Liver (tissue), 9 donors: ENCODE data around the gene NYAP1. TPM values are rescaled to one million over a fixed set of nuclear protein-coding genes. Genes with fewer than 3 reads are reported as not detected.

Source experiments
- DNase-seq: peaks from one replicate; pipeline ENCODE4 v3.0.0-alpha.2; 2017; ENCODE audit warnings: low spot score
- H3K27ac ChIP-seq, 2 donors: one replicate each; pipeline ENCODE4 v1.7.0; 2013; ENCODE audit warnings: inconsistent platforms in 2 of 2, low read length in 2 of 2, control low read depth in 1 of 2, low read depth in 1 of 2, mild to moderate bottlenecking in 1 of 2
- H3K27me3 ChIP-seq, 4 donors: one replicate each; pipeline versions ENCODE4 v1.6.1 to v1.7.0; 2013; ENCODE audit warnings: low read length in 3 of 4, inconsistent platforms in 1 of 4, mild to moderate bottlenecking in 1 of 4, moderate library complexity in 1 of 4; ENCODE audit not compliant: control insufficient read depth in 4 of 4, insufficient read depth in 4 of 4
- H3K36me3 ChIP-seq, 4 donors: one replicate each; pipeline versions ENCODE4 v1.6.1 to v1.7.0; 2013; ENCODE audit warnings: low read length in 3 of 4, mild to moderate bottlenecking in 3 of 4, low read depth in 1 of 4, moderate library complexity in 1 of 4; ENCODE audit not compliant: control insufficient read depth in 4 of 4, insufficient read depth in 3 of 4
- H3K4me1 ChIP-seq, 4 donors: one replicate each; pipeline versions ENCODE4 v1.6.1 to v1.7.0; 2013; ENCODE audit warnings: low read length in 3 of 4, mild to moderate bottlenecking in 3 of 4, moderate library complexity in 1 of 4; ENCODE audit not compliant: control insufficient read depth in 4 of 4, insufficient read depth in 4 of 4
- H3K4me3 ChIP-seq, 3 donors: one replicate each; pipeline versions ENCODE4 v1.6.1 to v1.7.0; 2013; ENCODE audit warnings: low read length in 3 of 3, control low read depth in 1 of 3, low read depth in 1 of 3, mild to moderate bottlenecking in 1 of 3
- H3K9ac ChIP-seq, 2 donors: one replicate each; pipeline ENCODE4 v1.7.0; 2013; ENCODE audit warnings: low read length in 2 of 2, mild to moderate bottlenecking in 2 of 2, moderate library complexity in 2 of 2, control low read depth in 1 of 2, low read depth in 1 of 2
- H3K9me3 ChIP-seq, 4 donors: one replicate each; pipeline versions ENCODE4 v1.6.1 to v1.7.0; 2013; ENCODE audit warnings: low read length in 3 of 4; ENCODE audit not compliant: control insufficient read depth in 4 of 4
- EGR1 ChIP-seq, 2 donors: IDR thresholded peaks; 2 replicates each; pipeline ENCODE4 v1.6.1; 2016 to 2018; ENCODE audit warnings: antibody characterized with exemption in 2 of 2, low read depth in 2 of 2
- FOXA2 ChIP-seq: IDR thresholded peaks from 2 replicates; pipeline ENCODE4 v1.6.1; 2016; ENCODE audit warnings: antibody characterized with exemption
- GABPA ChIP-seq, 2 donors: IDR thresholded peaks in 1 of 2; conservative IDR thresholded peaks in 1 of 2; 2 replicates each; pipeline ENCODE4 v1.6.1; 2016; ENCODE audit warnings: antibody characterized with exemption in 2 of 2, mild to moderate bottlenecking in 1 of 2, moderate library complexity in 1 of 2
- HNF4A ChIP-seq, 2 donors: conservative IDR thresholded peaks; 2 replicates each; pipeline ENCODE4 v1.6.1; 2016; ENCODE audit warnings: antibody characterized with exemption in 2 of 2, mild to moderate bottlenecking in 2 of 2
- HNF4G ChIP-seq: IDR thresholded peaks from 2 replicates; pipeline ENCODE4 v1.6.1; 2016; ENCODE audit warnings: antibody characterized with exemption
- NR2F2 ChIP-seq: IDR thresholded peaks from 2 replicates; pipeline ENCODE4 v1.6.1; 2016; ENCODE audit warnings: antibody characterized with exemption
- RAD21 ChIP-seq, 2 donors: IDR thresholded peaks; 2 replicates each; pipeline ENCODE4 v1.6.1; 2016; ENCODE audit warnings: antibody characterized with exemption in 2 of 2, mild to moderate bottlenecking in 2 of 2
- RXRA ChIP-seq, 2 donors: IDR thresholded peaks; 2 replicates each; pipeline ENCODE4 v1.6.1; 2017 to 2018; ENCODE audit warnings: antibody characterized with exemption in 2 of 2, mild to moderate bottlenecking in 1 of 2
- SP1 ChIP-seq: IDR thresholded peaks from 2 replicates; pipeline ENCODE4 v1.6.1; 2018; ENCODE audit warnings: antibody characterized with exemption, mild to moderate bottlenecking
- TAF1 ChIP-seq: conservative IDR thresholded peaks from 2 replicates; pipeline ENCODE4 v1.6.1; 2016; ENCODE audit warnings: antibody characterized with exemption, mild to moderate bottlenecking
- YY1 ChIP-seq: IDR thresholded peaks from 2 replicates; pipeline ENCODE4 v1.6.1; 2016; ENCODE audit warnings: antibody characterized with exemption, mild to moderate bottlenecking
- WGBS: extraction: QIAGEN DNeasy Blood & Tissue Kit; methylation state at CpG from one replicate; pipeline ENCODE4 v1.1.7; 2013; 5-methylcytosine and 5-hydroxymethylcytosine counted together
- polyA plus RNA-seq, 2 donors: library from polyadenylated mRNA; stranded (reverse) in 1 of 2; unstranded in 1 of 2; fragments of 200-250 nt in 1 of 2; fragments of >200 nt in 1 of 2; fragmentation: Nextera tagmentation in 1 of 2; extraction: Ambion mirVana in 1 of 2; gene quantifications; one replicate each; pipeline versions ENCODE4 v1.2.1 to v1.2.3, GENCODE V29; 2013 to 2015
- total RNA-seq, 2 donors: library from RNA; depleted of rRNA; stranded (reverse); fragments of >200 nt; gene quantifications; one replicate each; pipeline ENCODE4 v1.2.3, GENCODE V29; 2014
- TF ChIP-seq, protein P1 (sequence below): IDR thresholded peaks from 2 replicates; pipeline ENCODE4 v1.6.1; 2016; ENCODE audit warnings: antibody characterized with exemption
- TF ChIP-seq, protein P2 (sequence below): fragments of 150-350 bp; IDR thresholded peaks from 2 replicates; pipeline ENCODE4 v1.5.1; 2017; ENCODE audit warnings: improper control_type of control experiment, low read depth, low read length; ENCODE audit not compliant: missing input control
- TF ChIP-seq, protein P3 (sequence below): IDR thresholded peaks from 2 replicates; pipeline ENCODE4 v1.6.1; 2016; ENCODE audit warnings: antibody characterized with exemption, mild to moderate bottlenecking
- donor health status: healthy.
- donor health status: healthy.
- donor health status: healthy.
- donor health status: healthy.
- donor health status: healthy.

The NYAP1 gene
- total and polyA plus RNA-seq, 4 donors: 0.08 to 0.29 (median 0.09) TPM; not detected in 1

DNA sequence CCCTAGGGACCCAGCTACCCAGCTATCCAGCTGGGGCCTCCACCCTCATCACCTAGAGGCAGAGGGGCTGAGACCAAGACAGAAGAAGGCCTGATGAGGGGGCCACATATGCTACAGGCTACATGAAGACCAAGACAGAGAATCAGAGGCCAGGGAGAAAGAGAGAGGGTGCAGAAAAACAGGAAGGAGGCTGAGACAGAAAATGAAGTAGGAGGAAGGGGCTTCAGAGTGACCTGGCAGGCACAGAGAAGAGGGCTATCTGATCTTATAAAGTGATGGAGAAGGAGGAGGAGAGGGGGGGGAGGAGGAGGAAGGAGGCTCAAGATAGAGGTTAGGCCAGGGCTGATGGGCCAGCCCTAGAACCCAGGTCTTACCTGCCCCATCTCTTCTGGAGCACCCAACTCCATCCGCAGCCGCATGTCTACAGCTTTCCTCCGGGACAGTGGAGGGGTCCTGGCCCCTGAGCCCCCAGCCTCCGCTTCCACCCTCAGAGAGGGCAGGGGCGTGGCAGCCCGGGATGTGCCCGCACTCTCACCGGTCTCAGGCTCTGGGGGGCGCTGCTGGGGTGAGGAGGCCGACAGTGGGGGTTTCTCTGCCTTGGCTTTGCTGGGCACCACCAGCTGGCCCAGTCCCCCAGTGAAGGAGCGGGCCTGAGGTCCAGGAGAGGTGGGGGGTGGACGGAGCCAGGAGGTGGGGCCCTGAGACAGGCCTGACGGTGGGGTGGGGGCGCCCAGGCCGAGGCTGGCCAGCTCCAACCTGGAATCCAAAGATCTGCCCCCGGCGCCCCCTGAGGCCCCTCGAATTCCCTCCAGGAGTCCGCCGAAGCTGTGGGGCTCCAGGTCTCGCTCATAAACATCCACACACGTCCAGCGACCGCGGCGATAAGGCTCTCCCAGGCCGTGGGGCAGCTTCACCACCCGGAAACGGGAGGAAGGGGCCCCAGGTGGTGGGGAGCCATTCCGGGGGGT is 6.5 kb upstream of the NYAP1 start:
- TF ChIP-seq SP1 (no peak), NR2F2 (no peak), HNF4A (conservative IDR thresholded peaks at IDR 0.05) (no peak), EGR1 (IDR thresholded peaks at IDR 0.05; ENCODE audit: low read depth in 2 of 2) (no peak), GABPA (IDR thresholded peaks at IDR 0.05 in 1 of 2, conservative IDR thresholded peaks at IDR 0.05 in 1 of 2) (no peak), FOXA2 (no peak), RXRA (IDR thresholded peaks at IDR 0.05) (no peak)
- TF ChIP-seq, protein P1, sequence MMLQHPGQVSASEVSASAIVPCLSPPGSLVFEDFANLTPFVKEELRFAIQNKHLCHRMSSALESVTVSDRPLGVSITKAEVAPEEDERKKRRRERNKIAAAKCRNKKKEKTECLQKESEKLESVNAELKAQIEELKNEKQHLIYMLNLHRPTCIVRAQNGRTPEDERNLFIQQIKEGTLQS: no peak
- TF ChIP-seq, protein P2, sequence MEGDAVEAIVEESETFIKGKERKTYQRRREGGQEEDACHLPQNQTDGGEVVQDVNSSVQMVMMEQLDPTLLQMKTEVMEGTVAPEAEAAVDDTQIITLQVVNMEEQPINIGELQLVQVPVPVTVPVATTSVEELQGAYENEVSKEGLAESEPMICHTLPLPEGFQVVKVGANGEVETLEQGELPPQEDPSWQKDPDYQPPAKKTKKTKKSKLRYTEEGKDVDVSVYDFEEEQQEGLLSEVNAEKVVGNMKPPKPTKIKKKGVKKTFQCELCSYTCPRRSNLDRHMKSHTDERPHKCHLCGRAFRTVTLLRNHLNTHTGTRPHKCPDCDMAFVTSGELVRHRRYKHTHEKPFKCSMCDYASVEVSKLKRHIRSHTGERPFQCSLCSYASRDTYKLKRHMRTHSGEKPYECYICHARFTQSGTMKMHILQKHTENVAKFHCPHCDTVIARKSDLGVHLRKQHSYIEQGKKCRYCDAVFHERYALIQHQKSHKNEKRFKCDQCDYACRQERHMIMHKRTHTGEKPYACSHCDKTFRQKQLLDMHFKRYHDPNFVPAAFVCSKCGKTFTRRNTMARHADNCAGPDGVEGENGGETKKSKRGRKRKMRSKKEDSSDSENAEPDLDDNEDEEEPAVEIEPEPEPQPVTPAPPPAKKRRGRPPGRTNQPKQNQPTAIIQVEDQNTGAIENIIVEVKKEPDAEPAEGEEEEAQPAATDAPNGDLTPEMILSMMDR: no peak
- TF ChIP-seq, protein P3, sequence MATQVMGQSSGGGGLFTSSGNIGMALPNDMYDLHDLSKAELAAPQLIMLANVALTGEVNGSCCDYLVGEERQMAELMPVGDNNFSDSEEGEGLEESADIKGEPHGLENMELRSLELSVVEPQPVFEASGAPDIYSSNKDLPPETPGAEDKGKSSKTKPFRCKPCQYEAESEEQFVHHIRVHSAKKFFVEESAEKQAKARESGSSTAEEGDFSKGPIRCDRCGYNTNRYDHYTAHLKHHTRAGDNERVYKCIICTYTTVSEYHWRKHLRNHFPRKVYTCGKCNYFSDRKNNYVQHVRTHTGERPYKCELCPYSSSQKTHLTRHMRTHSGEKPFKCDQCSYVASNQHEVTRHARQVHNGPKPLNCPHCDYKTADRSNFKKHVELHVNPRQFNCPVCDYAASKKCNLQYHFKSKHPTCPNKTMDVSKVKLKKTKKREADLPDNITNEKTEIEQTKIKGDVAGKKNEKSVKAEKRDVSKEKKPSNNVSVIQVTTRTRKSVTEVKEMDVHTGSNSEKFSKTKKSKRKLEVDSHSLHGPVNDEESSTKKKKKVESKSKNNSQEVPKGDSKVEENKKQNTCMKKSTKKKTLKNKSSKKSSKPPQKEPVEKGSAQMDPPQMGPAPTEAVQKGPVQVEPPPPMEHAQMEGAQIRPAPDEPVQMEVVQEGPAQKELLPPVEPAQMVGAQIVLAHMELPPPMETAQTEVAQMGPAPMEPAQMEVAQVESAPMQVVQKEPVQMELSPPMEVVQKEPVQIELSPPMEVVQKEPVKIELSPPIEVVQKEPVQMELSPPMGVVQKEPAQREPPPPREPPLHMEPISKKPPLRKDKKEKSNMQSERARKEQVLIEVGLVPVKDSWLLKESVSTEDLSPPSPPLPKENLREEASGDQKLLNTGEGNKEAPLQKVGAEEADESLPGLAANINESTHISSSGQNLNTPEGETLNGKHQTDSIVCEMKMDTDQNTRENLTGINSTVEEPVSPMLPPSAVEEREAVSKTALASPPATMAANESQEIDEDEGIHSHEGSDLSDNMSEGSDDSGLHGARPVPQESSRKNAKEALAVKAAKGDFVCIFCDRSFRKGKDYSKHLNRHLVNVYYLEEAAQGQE: no peak
- Histone ChIP-seq H3K27ac (peak overlapping the region in 1 of 2 donors; percentile 84), H3K9me3 (no peaks in the 10 kb centered on the region), H3K27me3 (no peaks in the 10 kb centered on the region), H3K4me1 (peaks cover 0 to 21% (median 12%) of the 10 kb centered on the region in 4 donors), H3K9ac (peak overlapping the region in 1 of 2 donors; percentile 39), H3K36me3 (peaks cover 0 to 9% (median 8%) of the 10 kb centered on the region in 4 donors), H3K4me3 (peak overlapping the region in 1 of 3 donors; percentile 86)
- 63% methylated on average over 30 of the region's 30 CpGs for WGBS
- DNase-seq: peak; percentile 78

DNA sequence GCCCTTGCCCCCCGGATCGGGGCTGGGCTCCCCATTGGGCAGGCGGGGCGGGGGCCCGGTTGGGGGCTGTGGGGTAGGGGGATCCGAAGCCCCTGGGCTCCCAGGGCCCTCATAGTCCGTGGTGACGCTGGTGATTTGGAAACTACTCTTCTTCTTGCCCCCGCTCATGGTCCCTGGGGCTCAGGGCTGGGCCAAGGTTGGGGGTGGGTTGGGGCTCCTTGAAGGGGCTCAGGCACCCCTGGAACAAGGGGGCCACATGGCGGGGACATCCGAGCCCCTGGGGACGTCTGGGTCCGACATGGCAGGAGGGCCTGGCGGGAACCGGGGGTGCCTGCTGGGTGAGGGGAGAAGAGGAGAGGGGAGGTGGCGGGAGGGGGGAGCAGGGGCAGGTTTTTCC is 5.9 kb upstream of the NYAP1 start:
- Histone ChIP-seq H3K9me3 (no peaks in the 10 kb centered on the region), H3K27ac (peak overlapping the region; percentile 16 to 84), H3K36me3 (peaks cover 0 to 9% (median 8%) of the 10 kb centered on the region in 4 donors), H3K4me1 (peaks cover 0 to 25% (median 14%) of the 10 kb centered on the region in 4 donors), H3K4me3 (peak overlapping the region in 2 of 3 donors; percentile 86 to 96), H3K27me3 (no peaks in the 10 kb centered on the region), H3K9ac (no peak overlapping the region)
- DNase-seq: no peak
- WGBS: 44% methylated on average over 16 of the region's 16 CpGs
- TF ChIP-seq FOXA2: no peak
- no peak for TF ChIP-seq YY1
- TF ChIP-seq RAD21 (IDR thresholded peaks at IDR 0.05): no peak
- no peak for TF ChIP-seq HNF4A (conservative IDR thresholded peaks at IDR 0.05)
- no peak for TF ChIP-seq EGR1 (IDR thresholded peaks at IDR 0.05; ENCODE audit: low read depth in 2 of 2)
- TF ChIP-seq GABPA (IDR thresholded peaks at IDR 0.05 in 1 of 2, conservative IDR thresholded peaks at IDR 0.05 in 1 of 2): no peak
- TF ChIP-seq, protein P1: no peak
- TF ChIP-seq, protein P3: no peak
- TF ChIP-seq HNF4G: no peak
- no peak for TF ChIP-seq TAF1
- TF ChIP-seq, protein P2: no peak
